Large intestine (tissue), 3 donors: ENCODE measurements around the gene CWC25. TPM values are rescaled to one million over a fixed set of nuclear protein-coding genes. Genes with fewer than 3 reads are reported as not detected.
"Not testable (repeated sequence)": the region's sequence is repeated elsewhere in the genome, so short reads cannot be mapped to it uniquely, and the experiment has no call there.

ENCODE experiments used
- DNase-seq, 2 donors: peaks; one replicate each; pipeline versions ENCODE4 v3.0.0 to v3.0.0-alpha.2; 2013
- H3K27ac ChIP-seq: one replicate; pipeline ENCODE4 v1.5.1; 2013; ENCODE audit warnings: low read length
- H3K27me3 ChIP-seq: 2 replicates; pipeline ENCODE4 v1.6.1; 2013; ENCODE audit warnings: low read length; ENCODE audit not compliant: control insufficient read depth, insufficient read depth
- H3K36me3 ChIP-seq: 2 replicates; pipeline ENCODE4 v1.6.1; 2013; ENCODE audit warnings: low read length; ENCODE audit not compliant: control insufficient read depth, insufficient read depth
- H3K4me1 ChIP-seq: one replicate; pipeline ENCODE4 v1.6.1; 2013; ENCODE audit warnings: low read length; ENCODE audit not compliant: control insufficient read depth, insufficient read depth
- H3K4me3 ChIP-seq: one replicate; pipeline ENCODE4 v1.5.1; 2013; ENCODE audit warnings: low read length
- H3K9me3 ChIP-seq: one replicate; pipeline ENCODE4 v1.6.1; 2013; ENCODE audit warnings: mild to moderate bottlenecking, low read depth, low read length, moderate library complexity; ENCODE audit not compliant: control insufficient read depth
- WGBS: methylation state at CpG from one replicate; pipeline ENCODE4 v1.1.5; 2013; ENCODE audit warnings: low lambda C conversion rate; ENCODE audit not compliant: insufficient coverage; 5-methylcytosine and 5-hydroxymethylcytosine counted together
- polyA plus RNA-seq: library from polyadenylated mRNA; unstranded; fragments of 120-200 nt; gene quantifications from one replicate; pipeline ENCODE4 v1.2.1, GENCODE V29; 2013

CWC25 gene
- polyA plus RNA-seq, 1 donor = 20.1 TPM

- Histone ChIP-seq H3K9me3 (no peaks in the 10 kb centered on the region), H3K27ac (peak overlapping the region; percentile 93), H3K4me1 (peaks cover 27% of the 10 kb centered on the region), H3K36me3 (peaks cover 3% of the 10 kb centered on the region), H3K27me3 (no peaks in the 10 kb centered on the region), H3K4me3 (peak overlapping the region; percentile 91)
- WGBS = no CpG with 5 or more reads among the region's 26 CpGs
- peak; percentile 90 to 91 for DNase-seq
Measured at GRCh38 chr17:38868817-38869525, 43.9 kb upstream of the CWC25 start.

GRCh38 chr17:38867968-38868816 lies 43.1 kb upstream of the CWC25 start:
- no peaks in the 10 kb centered on the region for H3K27me3 ChIP-seq
- 0% methylated on average over 5 of the region's 25 CpGs for WGBS
- H3K4me3 ChIP-seq = peak overlapping the region; percentile 91

GRCh38 chr17:38867179-38867967 lies 42.3 kb upstream of the CWC25 start:
- H3K27me3 ChIP-seq = no peaks in the 10 kb centered on the region
- peak overlapping the region; percentile 91 for H3K4me3 ChIP-seq
- H3K9me3 ChIP-seq = no peaks in the 10 kb centered on the region
- peaks cover 11% of the 10 kb centered on the region for H3K4me1 ChIP-seq
- peak overlapping the region; percentile 93 for H3K27ac ChIP-seq
- WGBS = no CpG with 5 or more reads among the region's 31 CpGs
- H3K36me3 ChIP-seq = no peaks in the 10 kb centered on the region
- peak; percentile 47 to 73 for DNase-seq

More at GRCh38 chr17:38867968-38868816, 43.1 kb upstream of the CWC25 start:
- DNase-seq = peak in 1 of 2 donors; percentile 75
- Histone ChIP-seq H3K27ac (peak overlapping the region; percentile 93), H3K9me3 (no peaks in the 10 kb centered on the region), H3K36me3 (no peaks in the 10 kb centered on the region), H3K4me1 (peaks cover 19% of the 10 kb centered on the region)

GRCh38 chr17:38864636-38865398 lies 39.7 kb upstream of the CWC25 start:
- Histone ChIP-seq H3K9me3 (no peaks in the 10 kb centered on the region), H3K27me3 (no peaks in the 10 kb centered on the region), H3K27ac (no peak overlapping the region), H3K4me3 (no peak overlapping the region), H3K4me1 (peaks cover 4% of the 10 kb centered on the region), H3K36me3 (no peaks in the 10 kb centered on the region)
- no peak for DNase-seq
- 17% methylated on average over 1 of the region's 11 CpGs for WGBS

- Histone ChIP-seq H3K4me1 (no peaks in the 10 kb centered on the region), H3K36me3 (no peaks in the 10 kb centered on the region), H3K4me3 (no peak overlapping the region), H3K27me3 (no peaks in the 10 kb centered on the region), H3K9me3 (no peaks in the 10 kb centered on the region), H3K27ac (no peak overlapping the region)
- no peak for DNase-seq
- WGBS = no CpG with 5 or more reads among the region's 8 CpGs
Measured at GRCh38 chr17:38861399-38861843, 36.3 kb upstream of the CWC25 start.

GRCh38 chr17:38857271-38857670 lies 32.1 kb upstream of the CWC25 start:
- Histone ChIP-seq H3K27ac (no peak overlapping the region), H3K27me3 (no peaks in the 10 kb centered on the region), H3K4me3 (no peak overlapping the region), H3K4me1 (peaks cover 3% of the 10 kb centered on the region), H3K9me3 (no peaks in the 10 kb centered on the region), H3K36me3 (peaks cover 3% of the 10 kb centered on the region)
- no peak for DNase-seq
- WGBS = no CpG with 5 or more reads among the region's 5 CpGs

GRCh38 chr17:38855101-38855714 lies 30.1 kb upstream of the CWC25 start:
- H3K4me3 ChIP-seq, DNase-seq, H3K9me3 ChIP-seq, H3K27me3 ChIP-seq, H3K27ac ChIP-seq: not testable (repeated sequence)
- Histone ChIP-seq H3K36me3 (peaks cover 22% of the 10 kb centered on the region), H3K4me1 (peaks cover 11% of the 10 kb centered on the region)
- WGBS = 95% methylated on average over 7 of the region's 28 CpGs

GRCh38 chr17:38853292-38854219 lies 28.4 kb upstream of the CWC25 start, which contains the start of gene RPL23:
RPL23 (minus strand) TSS chr17:38853721; CDS start chr17:38853710, 11 bp downstream.
- H3K27ac ChIP-seq = peak within 1 kb of the TSS; percentile 92
- H3K27me3 ChIP-seq = no peaks in the 10 kb centered on the region
- H3K9me3 ChIP-seq = no peaks in the 10 kb centered on the region
- H3K36me3 ChIP-seq = peaks cover 38% of the 10 kb centered on the region
- WGBS = 0% methylated on average over 2 of the region's 48 CpGs
- peak within 1 kb of the TSS; percentile 70 for H3K4me3 ChIP-seq
- peak; percentile 99 for DNase-seq
- H3K4me1 ChIP-seq = peaks cover 11% of the 10 kb centered on the region
